B cell (primary cell): ENCODE data around the gene SP3. TPM values are rescaled to one million over a fixed set of nuclear protein-coding genes. Genes with fewer than 3 reads are reported as not detected.

Source experiments
- ATAC-seq: fragments of 200-7000 bp; cut with Tn5 transposase; one replicate; pipeline ENCODE4 v1.10.0; 2021; ENCODE audit warnings: low read depth, mild to moderate bottlenecking, moderate number of reproducible peaks, moderate library complexity
- CTCF ChIA-PET: fragments of 350-600 bp; sonication (Branson Sonifier 250); formaldehyde crosslinking; loops from one replicate; lab custom pipeline; 2021; ENCODE audit warnings: antibody characterized with exemption, inconsistent platforms; lab: Charles Lee
- POLR2A ChIA-PET: fragments of 350-600 bp; sonication (Branson Sonifier 250); formaldehyde crosslinking; loops from one replicate; lab custom pipeline; 2021; ENCODE audit warnings: antibody characterized with exemption; lab: Charles Lee
- DNase-seq: peaks from one replicate; pipeline ENCODE4 v3.0.0; 2013
- H2AFZ ChIP-seq: 2 replicates; pipeline ENCODE4 v1.6.1; 2012; ENCODE audit warnings: mild to moderate bottlenecking, low read depth, low read length; ENCODE audit not compliant: insufficient read depth, poor library complexity, severe bottlenecking
- H3K27ac ChIP-seq, 2 donors: 1 replicate in 1 of 2; 2 replicates in 1 of 2; pipeline ENCODE4 v1.5.1; 2012 to 2013; ENCODE audit warnings: low read length in 2 of 2, mild to moderate bottlenecking in 2 of 2, moderate library complexity in 1 of 2
- H3K27me3 ChIP-seq, 4 experiments: fragments of 200-600 bp in 1 of 4; sonication (generic) in 1 of 4; replicated peaks in 1 of 4; 1 replicate in 2 of 4; 2 replicates in 2 of 4; pipeline versions ENCODE4 v1.6.1 to v1.7.0; 2013 to 2016; ENCODE audit warnings: low read length in 3 of 4, mild to moderate bottlenecking in 2 of 4, mixed read lengths in 1 of 4, moderate library complexity in 1 of 4; ENCODE audit not compliant: insufficient read depth in 4 of 4, control insufficient read depth in 3 of 4; ENCODE audit errors: control extremely low read depth in 1 of 4
- H3K36me3 ChIP-seq, 2 experiments: replicated peaks in 1 of 2; 1 replicate in 1 of 2; 2 replicates in 1 of 2; pipeline versions ENCODE4 v1.6.1 to v1.7.1; 2013; ENCODE audit warnings: low read length in 1 of 2; ENCODE audit not compliant: insufficient read depth in 2 of 2, control insufficient read depth in 1 of 2; ENCODE audit errors: control extremely low read depth in 1 of 2, extremely low read depth in 1 of 2
- H3K4me1 ChIP-seq, 2 donors: fragments of 200-600 bp in 1 of 2; sonication (generic) in 1 of 2; 1 replicate in 1 of 2; 2 replicates in 1 of 2; pipeline versions ENCODE4 v1.5.1 to v1.6.1; 2013 to 2017; ENCODE audit warnings: low read length in 2 of 2; ENCODE audit not compliant: control insufficient read depth in 2 of 2, insufficient read depth in 2 of 2
- H3K4me2 ChIP-seq: replicated peaks from 2 replicates; pipeline ENCODE3; 2012; ENCODE audit warnings: mild to moderate bottlenecking, low read depth, low read length; ENCODE audit not compliant: poor library complexity, severe bottlenecking
- H3K4me3 ChIP-seq, 5 experiments: fragments of 200-600 bp in 1 of 5; sonication (generic) in 1 of 5; 1 replicate in 3 of 5; 2 replicates in 2 of 5; pipeline versions ENCODE4 v1.5.1 to v1.7.0; 2011 to 2016; ENCODE audit warnings: low read length in 4 of 5, mild to moderate bottlenecking in 4 of 5, low read depth in 2 of 5, control low read depth in 1 of 5, moderate library complexity in 1 of 5; ENCODE audit not compliant: insufficient read depth in 1 of 5; ENCODE audit errors: control extremely low read depth in 1 of 5, extremely low read depth in 1 of 5
- H3K79me2 ChIP-seq: fragments of 200-600 bp; sonication (generic); one replicate; pipeline ENCODE4 v1.6.0; 2016; ENCODE audit warnings: low read length; ENCODE audit not compliant: control insufficient read depth, insufficient read depth
- H3K9ac ChIP-seq: fragments of 200-600 bp; sonication (generic); 2 replicates; pipeline ENCODE4 v1.6.1; 2017; ENCODE audit warnings: mild to moderate bottlenecking, low read length, moderate library complexity
- H3K9me3 ChIP-seq, 3 donors: one replicate each; pipeline versions ENCODE4 v1.6.1 to v1.7.1; 2013; ENCODE audit warnings: low read length in 2 of 3; ENCODE audit not compliant: control insufficient read depth in 2 of 3, insufficient read depth in 1 of 3; ENCODE audit errors: control extremely low read depth in 1 of 3
- H4K20me1 ChIP-seq: 2 replicates; pipeline ENCODE4 v1.6.0; 2012; ENCODE audit warnings: mild to moderate bottlenecking, low read length; ENCODE audit not compliant: insufficient read depth, control insufficient read depth, poor library complexity, severe bottlenecking
- H3K27ac Mint-ChIP-seq: one replicate; pipeline ENCODE4 v1.8.0; 2021; ENCODE audit warnings: mixed read lengths
- H3K27me3 Mint-ChIP-seq: one replicate; pipeline ENCODE4 v1.8.0; 2021; ENCODE audit warnings: mixed read lengths
- H3K4me1 Mint-ChIP-seq: one replicate; pipeline ENCODE4 v1.8.0; 2021; ENCODE audit warnings: mixed read lengths
- H3K4me3 Mint-ChIP-seq: one replicate; pipeline ENCODE4 v1.8.0; 2021; ENCODE audit warnings: mixed read lengths
- H3K9me3 Mint-ChIP-seq: one replicate; pipeline ENCODE4 v1.8.0; 2022; ENCODE audit warnings: mixed read lengths; ENCODE audit not compliant: insufficient read depth
- CTCF ChIP-seq: fragments of 200-600 bp; IDR thresholded peaks from one replicate; pipeline ENCODE4 v1.8.0; 2022; ENCODE audit warnings: antibody characterized with exemption, mild to moderate bottlenecking
- EZH2 ChIP-seq: IDR thresholded peaks from 2 replicates; pipeline ENCODE4 v1.6.1; 2012; ENCODE audit warnings: borderline replicate concordance, low read depth, mild to moderate bottlenecking, moderate library complexity, low read length; ENCODE audit not compliant: insufficient read depth, poor library complexity, severe bottlenecking
- WGBS: methylation state at CpG from one replicate; pipeline ENCODE4 v1.1.5; 2013; ENCODE audit warnings: missing lambda C conversion rate; ENCODE audit not compliant: insufficient coverage; 5-methylcytosine and 5-hydroxymethylcytosine counted together
- intact Hi-C: fragments of 100-400 bp; cut with micrococcal nuclease; formaldehyde crosslinking; loops from one replicate; pipeline ENCODE4 v1.10.0; 2022
- polyA plus RNA-seq: library from polyadenylated mRNA; depleted of rRNA; stranded (reverse); fragments of >200 nt; gene quantifications from 2 replicates; pipeline ENCODE4 v1.2.3, GENCODE V29; 2012
- total RNA-seq, 2 donors: library from RNA; stranded (reverse); fragments of 120-200 nt in 1 of 2; gene quantifications; 1 replicate in 1 of 2; 2 replicates in 1 of 2; pipeline versions ENCODE4 v1.2.3 to v1.2.4, GENCODE V29; 2013 to 2022

Gene SP3
- total and polyA plus RNA-seq, 2 donors (not counting 1 experiment from before 2014, with no cell fraction given), result 31.9 to 152 TPM

GRCh38 chr2:173929441-173929840 lies 35.7 kb downstream of the SP3 start:
- DNase-seq, result no peak
- intact Hi-C loops, result no loop called here

GRCh38 chr2:173926875-173927274 lies 38.3 kb downstream of the SP3 start:
- DNase-seq, result no peak
- intact Hi-C loops, result no loop called here
- H3K27me3 ChIP-seq, result no peaks in the 10 kb centered on the region
- Mint-ChIP-seq H3K4me1 (peaks cover 58% of the 10 kb centered on the region), H3K27me3 (no peaks in the 10 kb centered on the region), H3K4me3 (no peak overlapping the region), H3K27ac (no peak overlapping the region), H3K9me3 (peaks cover 3% of the 10 kb centered on the region)
- H2AFZ ChIP-seq, result no peak overlapping the region
- H3K4me1 ChIP-seq, result peaks cover 11 to 15% of the 10 kb centered on the region in 2 donors
- ChIA-PET POLR2A (interaction anchor here (0.7 kb wide), 1 partner anchor 846 kb away, joined by 4 read pairs; no protein-coding TSS in a partner anchor), CTCF (no interaction called here)
- no peak overlapping the region for H3K4me2 ChIP-seq
- peaks cover 0 to 23% of the 10 kb centered on the region in 2 experiments for H3K36me3 ChIP-seq
- no peak overlapping the region for H3K4me3 ChIP-seq
- no peak overlapping the region for H3K9ac ChIP-seq
- ATAC-seq, result no peak
- peaks cover 78% of the 10 kb centered on the region for H4K20me1 ChIP-seq
- peaks cover 98% of the 10 kb centered on the region for H3K79me2 ChIP-seq
- no peak overlapping the region for H3K27ac ChIP-seq
- TF ChIP-seq EZH2 (no peak), CTCF (no peak)
- H3K9me3 ChIP-seq, result peaks cover 0 to 7% (median 0%) of the 10 kb centered on the region in 3 donors

More at GRCh38 chr2:173929441-173929840, 35.7 kb downstream of the SP3 start:
- 100% methylated on average over 1 of the region's 1 CpG for WGBS
- H3K36me3 ChIP-seq, result peaks cover 0 to 34% of the 10 kb centered on the region in 2 experiments
- no peak overlapping the region for H3K4me2 ChIP-seq
- no peak overlapping the region for H2AFZ ChIP-seq
- H3K4me3 ChIP-seq, result no peak overlapping the region
- H3K27me3 Mint-ChIP-seq, result no peaks in the 10 kb centered on the region
- CTCF ChIA-PET, result no interaction called here
- H3K27ac Mint-ChIP-seq, result peak overlapping the region; percentile 18
- no peak overlapping the region for H3K27ac ChIP-seq
- peaks cover 0 to 7% (median 0%) of the 10 kb centered on the region in 3 donors for H3K9me3 ChIP-seq
- H3K4me1 ChIP-seq, result peaks cover 11 to 15% of the 10 kb centered on the region in 2 donors
- no peak overlapping the region for H3K4me3 Mint-ChIP-seq
- POLR2A ChIA-PET, result no interaction called here
- no peak overlapping the region for H3K9ac ChIP-seq
- peaks cover 52% of the 10 kb centered on the region for H3K4me1 Mint-ChIP-seq
- TF ChIP-seq EZH2 (no peak), CTCF (no peak)
- H3K27me3 ChIP-seq, result no peaks in the 10 kb centered on the region
- ATAC-seq, result no peak
- peaks cover 3% of the 10 kb centered on the region for H3K9me3 Mint-ChIP-seq
- peaks cover 98% of the 10 kb centered on the region for H3K79me2 ChIP-seq
- H4K20me1 ChIP-seq, result peaks cover 88% of the 10 kb centered on the region
